Measurements from ENCODE around the gene PCMT1. TPM values are rescaled to one million over a fixed set of nuclear protein-coding genes. Genes with fewer than 3 reads are reported as not detected.

The PCMT1 gene
- total and polyA plus RNA-seq, 2 donors (not counting 1 experiment from before 2014, with no cell fraction given): 30.3 to 46.4 TPM

GRCh38 chr6:149769676-149770075 lies 20.1 kb downstream of the PCMT1 start:
- no peak for DNase-seq
- CTCF ChIA-PET: no interaction called here

GRCh38 chr6:149771185-149771584 lies 21.6 kb downstream of the PCMT1 start:
- Mint-ChIP-seq H3K9me3 (ENCODE audit: insufficient read depth) (no peaks in the 10 kb centered on the region), H3K27me3 (no peaks in the 10 kb centered on the region), H3K4me3 (no peak overlapping the region), H3K27ac (no peak overlapping the region), H3K4me1 (no peaks in the 10 kb centered on the region)
- H3K9ac ChIP-seq (ENCODE audit: low read length): no peak overlapping the region
- H3K9me3 ChIP-seq (ENCODE audit: control extremely low read depth in 1 of 3, control insufficient read depth in 2 of 3, insufficient read depth in 1 of 3, low read length in 2 of 3): peaks cover 0 to 7% (median 0%) of the 10 kb centered on the region in 3 donors
- DNase-seq: no peak
- CTCF ChIA-PET: no interaction called here
- intact Hi-C loops (cut with micrococcal nuclease): no loop called here
- TF ChIP-seq EZH2 (IDR thresholded peaks at IDR 0.05; ENCODE audit: borderline replicate concordance, insufficient read depth, low read depth, low read length, poor library complexity, severe bottlenecking) (no peak), CTCF (IDR thresholded peaks at IDR 0.05) (no peak)
- 100% methylated on average over 1 of the region's 3 CpGs for WGBS (ENCODE audit: insufficient coverage)
- H3K36me3 ChIP-seq (replicated peaks in 1 of 2; ENCODE audit: control extremely low read depth in 1 of 2, control insufficient read depth in 1 of 2, extremely low read depth in 1 of 2, insufficient read depth in 2 of 2, low read length in 1 of 2): peaks cover 5 to 43% of the 10 kb centered on the region in 2 experiments
- H3K79me2 ChIP-seq (ENCODE audit: control insufficient read depth, insufficient read depth, low read length): peaks cover 48% of the 10 kb centered on the region
- H3K27me3 ChIP-seq (replicated peaks in 1 of 4; ENCODE audit: control extremely low read depth in 1 of 4, control insufficient read depth in 3 of 4, insufficient read depth in 4 of 4, low read length in 3 of 4): no peaks in the 10 kb centered on the region
- no peak overlapping the region for H3K4me3 ChIP-seq (ENCODE audit: control extremely low read depth in 1 of 5, extremely low read depth in 1 of 5, insufficient read depth in 1 of 5, low read depth in 2 of 5, low read length in 4 of 5)
- H2AFZ ChIP-seq (ENCODE audit: insufficient read depth, low read depth, low read length, poor library complexity, severe bottlenecking): no peak overlapping the region
- ATAC-seq (ENCODE audit: low read depth): no peak
- no peak overlapping the region for H3K4me2 ChIP-seq (replicated peaks; ENCODE audit: low read depth, low read length, poor library complexity, severe bottlenecking)
- H3K4me1 ChIP-seq (ENCODE audit: control insufficient read depth in 2 of 2, insufficient read depth in 2 of 2, low read length in 2 of 2): no peaks in the 10 kb centered on the region
- H3K27ac ChIP-seq (ENCODE audit: low read length in 2 of 2): no peak overlapping the region
- POLR2A ChIA-PET: no interaction called here
- peaks cover 19% of the 10 kb centered on the region for H4K20me1 ChIP-seq (ENCODE audit: control insufficient read depth, insufficient read depth, low read length, poor library complexity, severe bottlenecking)

More at GRCh38 chr6:149769676-149770075, 20.1 kb downstream of the PCMT1 start:
- H3K27ac Mint-ChIP-seq: no peak overlapping the region
- Histone ChIP-seq H3K36me3 (replicated peaks in 1 of 2; ENCODE audit: control extremely low read depth in 1 of 2, control insufficient read depth in 1 of 2, extremely low read depth in 1 of 2, insufficient read depth in 2 of 2, low read length in 1 of 2) (peaks cover 5 to 39% of the 10 kb centered on the region in 2 experiments), H3K79me2 (ENCODE audit: control insufficient read depth, insufficient read depth, low read length) (peaks cover 56% of the 10 kb centered on the region), H2AFZ (ENCODE audit: insufficient read depth, low read depth, low read length, poor library complexity, severe bottlenecking) (no peak overlapping the region), H3K4me1 (ENCODE audit: control insufficient read depth in 2 of 2, insufficient read depth in 2 of 2, low read length in 2 of 2) (no peaks in the 10 kb centered on the region), H3K27ac (ENCODE audit: low read length in 2 of 2) (no peak overlapping the region), H3K4me2 (replicated peaks; ENCODE audit: low read depth, low read length, poor library complexity, severe bottlenecking) (no peak overlapping the region), H3K9ac (ENCODE audit: low read length) (no peak overlapping the region), H3K9me3 (ENCODE audit: control extremely low read depth in 1 of 3, control insufficient read depth in 2 of 3, insufficient read depth in 1 of 3, low read length in 2 of 3) (peaks cover 0 to 9% (median 3%) of the 10 kb centered on the region in 3 donors), H3K27me3 (replicated peaks in 1 of 4; ENCODE audit: control extremely low read depth in 1 of 4, control insufficient read depth in 3 of 4, insufficient read depth in 4 of 4, low read length in 3 of 4) (no peaks in the 10 kb centered on the region), H4K20me1 (ENCODE audit: control insufficient read depth, insufficient read depth, low read length, poor library complexity, severe bottlenecking) (peaks cover 19% of the 10 kb centered on the region), H3K4me3 (ENCODE audit: control extremely low read depth in 1 of 5, extremely low read depth in 1 of 5, insufficient read depth in 1 of 5, low read depth in 2 of 5, low read length in 4 of 5) (no peak overlapping the region)
- intact Hi-C loops (cut with micrococcal nuclease): no loop called here
- no peaks in the 10 kb centered on the region for H3K4me1 Mint-ChIP-seq
- POLR2A ChIA-PET: no interaction called here
- H3K4me3 Mint-ChIP-seq: no peak overlapping the region
- TF ChIP-seq CTCF (IDR thresholded peaks at IDR 0.05) (no peak), EZH2 (IDR thresholded peaks at IDR 0.05; ENCODE audit: borderline replicate concordance, insufficient read depth, low read depth, low read length, poor library complexity, severe bottlenecking) (no peak)
- WGBS (ENCODE audit: insufficient coverage): no CpG with 5 or more reads among the region's 2 CpGs
- peaks cover 3% of the 10 kb centered on the region for H3K9me3 Mint-ChIP-seq (ENCODE audit: insufficient read depth)
- ATAC-seq (ENCODE audit: low read depth): no peak
- H3K27me3 Mint-ChIP-seq: no peaks in the 10 kb centered on the region
